GM21529 (cell line): ENCODE results near the gene PLXNC1.

Experiments used
- ATAC-seq: cut with Tn5 transposase; IDR thresholded peaks from one replicate; pipeline ENCODE4 v1.9.1; 2021; ENCODE audit not compliant: unreplicated experiment

Gene PLXNC1

GRCh38 chr12:94133964-94134795 is 14.2 kb upstream of the PLXNC1 start:
- peak; percentile 75 for ATAC-seq

GRCh38 chr12:94135896-94136295 is 12.5 kb upstream of the PLXNC1 start:
- no peak for ATAC-seq

GRCh38 chr12:94139816-94140215 is 8.6 kb upstream of the PLXNC1 start:
- no peak for ATAC-seq

- ATAC-seq = no peak
Observed at GRCh38 chr12:94140556-94140955, 7.8 kb upstream of the PLXNC1 start.

GRCh38 chr12:94141004-94141764 is 7.2 kb upstream of the PLXNC1 start:
- no peak for ATAC-seq

GRCh38 chr12:94141892-94142291 is 6.5 kb upstream of the PLXNC1 start:
- no peak for ATAC-seq

GRCh38 chr12:94143438-94143837 is 4.9 kb upstream of the PLXNC1 start:
- ATAC-seq = no peak

- ATAC-seq = no peak
Observed at GRCh38 chr12:94143951-94144350, 4.4 kb upstream of the PLXNC1 start.

GRCh38 chr12:94144781-94145180 is 3.6 kb upstream of the PLXNC1 start:
- ATAC-seq = no peak

- no peak for ATAC-seq
Observed at GRCh38 chr12:94145191-94145983, 3.0 kb upstream of the PLXNC1 start.

- no peak for ATAC-seq
Observed at GRCh38 chr12:94146166-94146936, 2.0 kb upstream of the PLXNC1 start.

GRCh38 chr12:94147387-94147990 is 888 bp upstream of the PLXNC1 start:
- ATAC-seq = no peak

- ATAC-seq = peak; percentile 14
Observed at GRCh38 chr12:94148739-94149118, 352 bp downstream of the PLXNC1 start.

- ATAC-seq = peak; percentile 35
Observed at GRCh38 chr12:94149119-94149780, 873 bp downstream of the PLXNC1 start.

GRCh38 chr12:94149781-94150239 is 1.4 kb downstream of the PLXNC1 start:
- ATAC-seq = peak; percentile 7

- no peak for ATAC-seq
Observed at GRCh38 chr12:94150240-94151121, 2.1 kb downstream of the PLXNC1 start.

GRCh38 chr12:94151582-94151981 is 3.2 kb downstream of the PLXNC1 start:
- ATAC-seq = no peak

GRCh38 chr12:94152292-94153078 is 4.1 kb downstream of the PLXNC1 start:
- ATAC-seq = no peak
